HG02981 (cell line): Measurements from ENCODE around the gene BTBD10.

ENCODE experiments used
- ATAC-seq: cut with Tn5 transposase; IDR thresholded peaks from one replicate; pipeline ENCODE4 v1.9.1; 2021; ENCODE audit warnings: mild to moderate bottlenecking, moderate library complexity; ENCODE audit not compliant: unreplicated experiment

BTBD10 gene

GRCh38 chr11:13376402-13376801, 86.6 kb downstream of the BTBD10 start:
- no peak for ATAC-seq

DNA sequence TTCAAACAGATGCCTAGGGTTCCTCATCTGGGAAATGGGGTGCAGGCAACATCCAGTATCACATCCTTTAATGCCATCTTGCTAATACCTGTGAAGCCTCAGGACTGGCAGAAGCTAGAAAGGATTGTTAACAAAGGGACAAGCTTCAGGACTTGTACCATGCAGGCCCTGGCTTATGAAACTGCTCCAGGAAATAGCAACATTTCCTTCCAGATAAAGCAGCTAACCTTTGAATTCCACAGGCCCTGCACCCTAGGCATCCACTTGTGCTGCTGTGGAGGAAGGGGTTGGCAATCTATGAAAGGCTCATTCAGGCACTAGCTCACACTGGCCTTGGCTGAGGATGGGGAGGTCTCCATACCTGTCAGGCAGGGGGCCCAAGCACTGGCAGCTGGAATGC, 87.2 kb downstream of the BTBD10 start:
- ATAC-seq = no peak

GRCh38 chr11:13373216-13373615, 89.8 kb downstream of the BTBD10 start:
- no peak for ATAC-seq

DNA sequence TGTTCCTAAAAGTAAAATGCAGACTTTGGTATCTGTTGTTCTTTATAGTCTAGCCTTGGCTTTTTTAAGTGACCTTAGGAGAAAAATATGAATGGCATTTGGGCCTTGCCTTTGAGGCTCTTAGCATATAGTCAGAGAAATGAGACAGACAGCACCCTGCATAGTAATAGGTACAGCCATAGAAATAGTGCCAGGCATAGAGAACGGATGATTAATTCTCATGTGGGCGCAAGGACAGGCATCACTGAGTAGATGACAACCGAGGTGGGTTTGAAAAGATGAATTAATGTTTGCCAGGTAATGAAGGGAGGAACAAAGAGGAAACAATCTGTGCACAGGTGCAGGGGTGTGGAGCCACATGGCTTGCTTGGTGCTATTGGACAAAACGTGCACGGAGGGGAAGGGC, 95.0 kb downstream of the BTBD10 start:
- ATAC-seq = no peak

DNA sequence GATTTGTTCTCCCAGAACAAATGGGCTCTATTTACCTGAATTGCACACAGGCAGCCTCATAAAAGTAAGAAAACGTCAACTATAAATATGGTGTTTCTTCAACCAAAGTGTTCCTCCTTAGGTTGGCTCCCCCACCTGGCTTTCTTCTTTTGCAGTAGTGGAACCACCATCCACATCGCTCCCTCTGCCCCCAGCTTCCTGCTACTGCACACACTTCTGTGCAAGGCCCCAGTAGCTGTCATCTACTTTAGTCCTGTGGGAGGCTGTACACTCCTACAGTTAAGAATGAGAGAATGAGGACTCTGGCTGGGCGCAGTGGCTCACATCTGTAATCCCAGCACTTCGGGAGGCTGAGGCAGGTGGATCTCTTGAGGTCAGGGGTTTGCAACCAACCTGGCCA, 95.9 kb downstream of the BTBD10 start:
- no peak for ATAC-seq

DNA sequence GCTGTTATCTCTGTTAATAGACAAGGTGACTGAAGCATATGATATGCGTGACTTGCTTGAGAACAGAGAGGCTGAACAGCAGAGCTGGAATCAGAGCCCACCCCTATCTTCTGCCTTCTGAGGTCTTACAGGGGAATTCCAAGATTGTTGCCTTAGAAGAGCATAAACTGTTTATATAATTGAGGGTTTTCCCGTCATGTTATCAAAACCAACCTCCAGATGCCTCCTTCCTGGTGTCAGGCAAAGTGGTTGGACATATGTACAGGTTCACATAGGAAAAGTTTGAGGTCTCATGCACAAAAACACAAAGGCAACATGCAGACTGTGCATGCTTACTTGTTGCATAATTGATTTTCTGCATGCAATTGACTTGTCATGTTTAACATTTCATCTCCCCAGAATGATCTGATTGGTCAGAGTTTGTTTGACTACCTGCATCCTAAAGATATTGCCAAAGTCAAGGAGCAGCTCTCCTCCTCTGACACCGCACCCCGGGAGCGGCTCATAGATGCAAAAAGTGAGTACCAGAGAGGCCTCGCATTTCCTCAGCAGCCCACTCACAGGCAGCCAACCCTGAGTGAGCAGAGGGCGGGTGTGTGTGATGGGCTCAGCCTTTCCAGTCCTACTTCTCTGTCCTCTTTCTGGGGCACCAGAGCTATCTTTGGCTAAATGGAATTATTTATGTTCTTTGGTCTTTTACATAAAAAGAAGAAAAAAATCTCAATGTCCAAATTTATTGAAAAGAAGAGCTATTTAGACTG, 96.6 kb downstream of the BTBD10 start:
- no peak for ATAC-seq

GRCh38 chr11:13364388-13364787, 98.6 kb downstream of the BTBD10 start:
- ATAC-seq = no peak

GRCh38 chr11:13362596-13363109, 100.4 kb downstream of the BTBD10 start:
- ATAC-seq = no peak

- no peak for ATAC-seq
Measured at GRCh38 chr11:13358596-13359270, 104.3 kb downstream of the BTBD10 start.

DNA sequence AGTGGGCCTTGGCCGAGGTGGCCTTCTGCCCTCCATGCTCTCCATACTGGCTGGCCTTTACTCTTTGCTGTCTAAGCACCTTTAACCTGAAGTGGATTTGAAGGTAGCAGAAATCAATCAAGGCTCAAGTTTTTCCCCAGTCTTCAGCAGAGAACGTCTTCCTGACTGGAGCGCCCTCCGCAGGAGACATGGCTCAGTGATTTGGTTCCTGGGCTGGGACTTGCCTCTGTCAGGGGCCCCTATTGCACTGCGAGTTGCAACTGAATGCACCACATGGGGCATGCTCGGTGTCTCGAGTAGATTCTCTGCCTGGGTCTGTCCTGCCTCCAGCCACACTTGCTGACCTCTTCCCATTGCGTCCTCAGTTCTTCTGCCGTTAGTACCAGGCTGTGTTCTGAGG, 105.8 kb downstream of the BTBD10 start:
- ATAC-seq = no peak

GRCh38 chr11:13355191-13355590, 107.8 kb downstream of the BTBD10 start:
- no peak for ATAC-seq

GRCh38 chr11:13354335-13354734, 108.7 kb downstream of the BTBD10 start:
- no peak for ATAC-seq

- no peak for ATAC-seq
Measured at GRCh38 chr11:13352711-13353110, 110.3 kb downstream of the BTBD10 start.

GRCh38 chr11:13349581-13349980, 113.4 kb downstream of the BTBD10 start:
- no peak for ATAC-seq

GRCh38 chr11:13349046-13349445, 114.0 kb downstream of the BTBD10 start:
- no peak for ATAC-seq

DNA sequence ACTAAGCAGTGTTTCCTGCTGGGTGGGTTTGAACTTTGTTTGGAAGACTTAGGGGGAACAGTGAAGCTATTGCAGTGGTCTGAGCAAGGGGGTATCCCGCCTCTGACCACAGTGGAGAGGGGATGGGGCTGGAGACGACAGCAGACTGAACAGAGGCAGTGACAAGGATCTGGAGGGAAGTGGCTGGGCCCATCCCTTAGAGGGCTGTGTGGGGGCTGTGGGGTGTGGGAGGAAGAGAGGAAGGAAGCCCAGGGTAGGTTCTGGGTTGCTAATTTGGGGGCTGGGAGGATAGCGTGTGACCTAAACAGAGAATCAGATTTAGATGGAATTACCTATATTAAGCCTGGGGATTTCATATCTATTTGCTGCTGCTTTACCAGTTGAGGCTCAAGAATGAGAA, 114.7 kb downstream of the BTBD10 start:
- no peak for ATAC-seq

DNA sequence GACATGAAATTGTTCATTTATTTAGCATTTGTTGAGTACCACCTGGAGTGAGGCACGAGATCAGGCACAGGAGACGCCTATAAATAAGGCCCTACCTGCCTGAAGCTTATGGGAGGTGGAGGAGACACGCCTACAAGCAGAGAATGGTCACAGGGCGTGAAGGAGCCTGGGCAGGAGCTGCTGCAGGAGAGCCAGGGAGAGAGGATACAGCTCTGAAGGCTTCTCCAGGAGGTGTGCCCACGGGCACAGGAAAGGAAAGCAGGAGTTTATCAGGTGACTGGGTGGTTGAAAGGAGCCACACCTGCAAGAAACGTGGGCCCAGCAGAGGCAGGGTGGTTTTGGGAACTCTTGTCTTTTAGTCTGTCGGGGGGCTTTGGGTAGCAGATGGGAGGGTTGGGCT, 115.1 kb downstream of the BTBD10 start:
- ATAC-seq = no peak

GRCh38 chr11:13346470-13346869, 116.6 kb downstream of the BTBD10 start:
- ATAC-seq = no peak

DNA sequence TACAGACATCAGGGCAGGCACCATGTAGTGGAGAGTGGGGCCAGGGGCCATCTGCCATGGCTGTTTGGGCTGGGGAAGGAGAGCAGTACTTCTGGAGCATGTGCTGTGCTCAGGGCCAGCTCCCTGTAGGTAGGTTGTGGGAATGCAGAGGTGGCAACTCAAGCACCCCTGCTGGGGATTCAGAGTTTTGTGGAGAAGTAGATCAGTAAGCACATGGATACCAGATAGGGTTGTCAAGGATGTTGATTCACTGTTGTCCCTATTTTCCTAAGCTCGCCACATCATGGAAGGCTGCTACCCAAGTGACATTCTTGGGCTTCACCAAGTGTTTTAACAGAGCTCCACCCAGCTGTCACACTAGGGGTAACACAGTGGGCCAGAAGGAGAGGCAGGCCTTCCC, 118.2 kb downstream of the BTBD10 start:
- ATAC-seq = no peak

GRCh38 chr11:13343931-13344717, 118.9 kb downstream of the BTBD10 start:
- ATAC-seq = peak; percentile 53

GRCh38 chr11:13343067-13343466, 120.0 kb downstream of the BTBD10 start:
- peak; percentile 51 for ATAC-seq

DNA sequence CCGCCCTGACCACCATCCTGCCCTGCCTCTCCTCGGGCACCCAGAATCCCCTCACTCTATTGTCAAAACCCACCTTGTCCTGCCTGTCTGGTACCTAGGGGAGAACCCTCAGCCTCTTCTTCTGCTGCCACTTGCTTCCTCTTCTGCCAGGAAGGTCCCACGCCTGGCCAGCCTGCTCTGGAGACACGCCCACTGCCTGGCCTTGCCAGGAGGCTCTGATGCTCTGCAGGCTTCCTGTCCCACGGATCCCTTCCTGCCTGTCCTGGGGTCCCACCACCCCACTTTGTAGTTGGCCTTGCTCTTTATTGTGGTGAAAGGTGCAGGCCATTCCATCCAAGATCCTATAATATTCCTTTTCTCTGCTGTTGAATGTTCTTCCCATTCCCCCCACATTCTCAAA, 122.0 kb downstream of the BTBD10 start:
- ATAC-seq = no peak
